ENCODE measurements around the gene GRIK4.

Gene GRIK4

GRCh38 chr11:120717623-120718022 is 206.1 kb downstream of the GRIK4 start:
- no peak for DNase-seq

DNA sequence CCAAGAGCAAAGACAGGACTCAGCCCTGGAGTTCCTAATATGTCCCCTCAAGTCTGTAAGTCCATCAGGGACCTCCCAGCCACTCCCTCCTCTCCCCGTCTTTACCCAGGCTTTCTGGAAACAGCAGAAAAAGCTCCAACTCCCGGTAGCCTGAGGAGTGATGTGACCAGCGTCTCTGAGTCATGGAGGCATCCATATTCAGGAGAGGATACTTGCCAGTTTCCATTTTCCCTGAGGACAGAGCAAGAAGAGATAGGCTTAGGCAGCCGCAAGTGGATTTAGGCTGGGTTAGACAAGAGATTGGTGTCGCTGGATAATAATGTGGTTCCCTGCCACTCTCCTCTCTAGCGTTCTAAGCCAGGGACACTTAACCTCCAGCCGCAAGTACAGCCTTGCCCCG is 206.6 kb downstream of the GRIK4 start:
- no peak for DNase-seq

- no peak for DNase-seq
Observed at GRCh38 chr11:120719348-120719747, 207.8 kb downstream of the GRIK4 start.

DNA sequence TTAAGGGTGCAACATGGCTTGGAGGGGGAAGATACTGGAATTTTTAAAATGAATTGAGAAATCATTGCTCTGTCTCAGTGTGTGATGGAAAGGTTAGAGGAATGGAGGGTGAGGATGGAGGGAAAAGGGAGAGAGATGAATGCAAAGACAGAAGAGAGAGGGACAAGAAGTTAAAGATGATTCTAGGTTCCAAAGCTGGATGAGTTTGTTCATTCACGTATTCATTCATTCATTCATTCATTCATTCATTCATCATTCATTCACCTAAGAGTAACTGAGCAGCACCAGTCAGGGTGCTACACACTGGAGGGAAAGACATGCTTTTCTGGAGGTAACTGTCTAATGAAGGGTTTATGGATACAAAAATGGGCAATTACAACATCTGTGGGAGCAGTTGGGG is 209.2 kb downstream of the GRIK4 start:
- no peak for DNase-seq

DNA sequence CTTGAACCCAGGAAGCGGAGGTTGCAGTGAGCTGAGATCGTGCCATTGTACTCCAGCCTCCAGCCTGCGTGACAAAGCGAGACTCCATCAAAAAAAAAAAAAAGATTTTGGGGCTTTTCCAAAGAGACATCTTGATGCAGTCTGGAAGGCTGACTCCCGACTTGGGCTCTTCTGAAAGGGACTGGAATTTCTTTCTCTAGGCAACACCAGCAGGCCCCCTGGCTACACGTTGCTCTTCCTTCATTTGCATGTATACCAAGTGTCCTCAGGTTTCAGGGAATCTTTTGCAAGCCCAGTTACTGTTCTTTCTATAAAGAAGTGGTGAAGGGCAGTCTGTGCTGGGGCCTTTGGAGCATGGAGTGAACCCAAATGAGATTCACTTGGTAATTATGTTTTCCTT is 211.0 kb downstream of the GRIK4 start:
- DNase-seq: no peak

- no peak for DNase-seq
Observed at GRCh38 chr11:120723751-120724150, 212.2 kb downstream of the GRIK4 start.

GRCh38 chr11:120727752-120728151 is 216.2 kb downstream of the GRIK4 start:
- no peak for DNase-seq

GRCh38 chr11:120735035-120735434 is 223.5 kb downstream of the GRIK4 start:
- no peak for DNase-seq

DNA sequence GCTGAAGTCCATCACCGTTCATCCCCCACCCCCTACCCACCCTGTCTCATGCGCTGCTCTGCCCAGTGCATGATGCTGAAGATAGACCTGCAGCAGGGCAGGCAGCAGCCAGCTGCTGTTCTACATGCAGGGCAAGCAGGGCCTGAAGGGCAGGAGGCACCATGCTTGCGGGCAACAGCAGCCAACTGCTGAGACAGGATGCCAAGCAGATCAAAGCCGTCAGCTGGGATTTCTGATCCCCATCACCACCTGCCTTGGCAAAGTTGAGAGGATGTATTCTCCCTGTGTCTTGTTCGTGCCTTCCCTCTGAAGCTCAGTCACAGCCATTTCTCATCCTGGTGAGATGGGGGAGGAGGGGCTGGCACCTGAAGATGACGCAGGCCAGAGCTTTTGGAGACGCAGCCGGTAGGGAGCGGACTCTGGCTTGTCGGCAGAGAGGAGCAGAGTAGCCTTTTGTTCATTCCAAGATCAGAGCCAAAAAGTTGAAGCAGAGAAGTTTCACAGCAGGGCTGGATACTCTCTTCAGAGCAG is 227.0 kb downstream of the GRIK4 start:
- no peak for DNase-seq

- no peak for DNase-seq
Observed at GRCh38 chr11:120739780-120740179, 228.2 kb downstream of the GRIK4 start.

- no peak for DNase-seq
Observed at GRCh38 chr11:120740380-120740779, 228.8 kb downstream of the GRIK4 start.

DNA sequence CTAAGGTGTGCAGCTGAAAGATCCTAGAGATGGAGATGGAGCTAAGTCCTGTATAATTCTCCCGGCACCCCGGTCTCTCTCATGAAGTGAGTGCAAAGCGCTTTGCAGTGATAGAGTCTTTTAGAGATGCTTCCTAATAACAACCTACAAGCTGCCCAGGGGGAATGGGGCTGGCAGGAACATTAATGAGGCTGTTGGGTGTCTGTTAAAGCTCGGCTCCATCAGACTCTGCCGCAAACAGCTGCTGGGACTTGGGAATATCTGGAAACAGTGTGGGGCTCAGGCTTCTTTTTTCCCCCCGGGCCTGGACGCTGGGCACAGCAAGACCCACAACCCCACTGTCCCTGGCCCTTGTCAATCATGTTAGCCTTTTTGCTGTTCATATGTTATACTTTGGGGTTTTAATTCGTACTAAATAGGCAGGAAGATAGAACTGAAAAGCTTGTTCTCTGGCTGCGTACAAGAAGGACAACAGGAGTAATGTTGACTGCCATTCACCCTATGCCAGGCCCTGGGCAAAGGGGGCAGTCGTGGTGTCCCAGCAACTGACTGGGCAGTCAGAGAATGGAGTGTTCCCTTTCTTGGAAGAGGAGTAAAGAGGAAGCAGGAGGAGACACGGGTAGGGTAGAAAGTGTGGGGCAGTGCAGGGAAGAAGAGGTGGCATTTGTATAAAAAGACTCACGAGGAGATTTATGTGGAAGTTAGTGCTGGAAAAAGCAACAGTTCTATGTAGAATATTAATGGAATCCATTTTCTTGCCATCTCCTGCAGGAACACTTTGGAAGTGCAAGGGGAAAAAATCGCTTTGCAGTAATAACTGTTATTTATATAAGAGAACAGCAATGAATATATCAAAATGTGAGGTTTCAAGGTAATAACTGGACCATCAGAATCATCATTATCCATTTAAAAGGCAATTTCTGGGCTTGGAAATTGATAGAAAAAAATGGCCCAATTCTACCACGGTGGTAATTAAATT is 232.8 kb downstream of the GRIK4 start:
- no peak for DNase-seq

DNA sequence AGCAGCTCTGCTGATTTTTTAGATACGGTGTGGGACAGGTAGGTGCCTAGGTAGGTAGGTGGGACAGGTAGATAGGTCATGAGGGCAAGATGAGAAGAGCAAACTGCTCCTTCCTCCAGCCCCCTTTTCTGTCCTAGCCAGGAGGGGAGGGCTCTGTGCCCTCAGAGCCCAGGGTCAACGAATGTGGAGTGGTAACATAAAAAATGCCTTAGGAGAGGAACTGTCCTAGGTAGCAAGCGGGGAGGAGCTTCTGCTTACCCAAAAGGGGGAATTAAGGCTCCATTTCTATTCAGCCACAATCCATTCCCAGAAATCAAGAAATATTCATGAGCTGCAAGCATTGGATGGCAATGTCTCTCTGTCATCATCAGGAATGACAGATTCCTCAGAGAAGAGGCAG is 234.8 kb downstream of the GRIK4 start:
- DNase-seq: no peak

DNA sequence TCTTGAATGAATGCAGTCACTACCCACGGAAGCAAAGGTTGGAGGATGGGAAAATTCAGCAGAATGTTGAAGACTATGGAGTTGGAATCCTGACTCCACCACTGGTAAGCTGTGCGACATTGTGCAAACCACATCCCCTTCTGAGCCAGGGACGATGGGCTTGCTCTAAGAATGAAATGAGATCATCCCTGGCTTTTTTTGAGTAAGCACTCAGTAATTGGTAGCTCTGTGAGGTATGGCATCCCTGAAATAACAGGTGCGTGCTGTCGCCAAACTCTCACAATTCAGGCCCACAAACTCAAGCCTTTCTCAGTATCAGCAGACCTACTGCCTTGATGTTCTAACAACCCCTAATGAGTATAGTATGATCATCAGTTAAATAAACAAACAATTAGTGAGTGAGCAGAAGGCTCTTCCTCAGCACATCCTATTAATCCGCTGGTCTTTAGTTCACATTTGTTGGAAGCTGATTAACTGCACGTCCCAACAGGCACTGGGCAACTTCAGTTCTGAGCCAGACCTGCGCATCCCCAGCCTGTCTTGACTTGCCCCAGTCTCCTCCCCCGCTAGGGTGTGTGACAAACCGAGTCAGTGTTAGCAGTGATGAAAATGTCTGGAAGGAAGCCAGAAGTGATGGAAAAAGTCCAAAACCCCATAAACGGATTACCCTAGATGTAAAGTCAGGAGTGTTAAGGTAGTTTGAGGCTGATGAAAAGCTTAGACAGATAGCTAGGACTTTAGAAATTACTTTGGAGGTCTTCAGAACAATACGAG is 235.5 kb downstream of the GRIK4 start:
- no peak for DNase-seq

DNA sequence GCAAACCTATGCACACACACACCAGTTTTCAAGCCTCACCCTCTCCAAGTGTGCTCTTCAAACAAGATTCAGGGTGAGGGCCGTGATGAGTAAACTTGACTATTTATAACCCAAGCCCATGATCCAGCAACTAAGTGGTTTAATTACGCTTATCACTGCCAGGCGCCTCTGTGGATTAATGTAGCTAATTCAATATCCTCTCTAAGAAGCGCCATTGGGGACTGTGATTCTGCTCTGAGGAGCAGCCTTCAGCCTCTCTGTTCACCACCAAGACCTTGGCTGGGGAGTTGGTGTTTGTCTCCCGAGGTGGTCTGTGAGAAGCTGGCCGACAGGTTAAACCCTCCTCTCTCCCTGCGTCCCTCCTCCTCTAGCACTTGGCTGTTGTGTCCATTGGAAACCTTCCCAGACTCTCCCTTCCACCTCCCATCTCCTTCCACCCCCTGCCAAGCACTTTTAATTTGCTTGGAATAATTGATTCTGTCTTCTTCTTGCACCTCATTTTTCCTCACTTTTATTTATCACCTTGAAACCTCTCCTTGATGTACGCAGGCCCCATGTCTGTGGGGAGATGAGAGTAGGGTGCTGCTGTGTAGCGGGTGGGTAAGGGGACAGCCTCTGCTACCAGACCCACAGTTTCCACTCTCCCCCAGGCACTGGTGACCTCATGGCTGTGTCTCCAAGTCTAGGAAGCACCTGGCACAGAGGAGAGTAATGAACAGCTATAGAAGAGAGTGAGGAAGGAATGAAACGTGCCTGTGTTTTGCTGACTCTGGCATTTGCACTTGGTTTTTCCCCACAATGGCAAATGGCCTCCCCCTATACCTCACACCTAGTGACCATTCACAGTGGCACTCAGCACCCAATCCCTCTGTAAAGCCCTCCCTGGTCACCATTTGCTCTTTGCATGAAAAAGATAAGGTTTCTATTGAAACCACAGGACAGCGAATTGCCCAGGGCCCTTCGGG is 236.6 kb downstream of the GRIK4 start:
- no peak for DNase-seq

DNA sequence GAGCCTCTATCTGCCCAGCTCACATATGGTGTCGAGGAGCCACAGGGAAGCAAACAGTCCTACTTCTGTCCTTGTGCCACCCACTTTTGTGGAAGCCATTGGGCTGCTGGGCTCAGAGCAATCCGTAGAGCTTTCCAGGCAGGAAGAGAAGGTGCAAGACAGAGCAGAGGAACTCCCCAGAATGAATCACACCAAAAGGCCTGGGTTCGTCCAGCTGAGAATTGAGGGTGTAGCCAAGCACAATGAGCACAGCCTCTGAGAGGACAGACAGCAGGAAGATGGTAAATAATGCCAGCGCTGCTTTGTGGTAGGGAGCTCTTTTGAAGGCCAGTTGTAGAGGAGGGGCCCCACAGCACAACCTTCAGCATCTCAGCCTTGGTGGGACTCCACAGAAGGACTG is 237.8 kb downstream of the GRIK4 start:
- DNase-seq: no peak

GRCh38 chr11:120750647-120751549 is 239.3 kb downstream of the GRIK4 start:
- no peak for DNase-seq

DNA sequence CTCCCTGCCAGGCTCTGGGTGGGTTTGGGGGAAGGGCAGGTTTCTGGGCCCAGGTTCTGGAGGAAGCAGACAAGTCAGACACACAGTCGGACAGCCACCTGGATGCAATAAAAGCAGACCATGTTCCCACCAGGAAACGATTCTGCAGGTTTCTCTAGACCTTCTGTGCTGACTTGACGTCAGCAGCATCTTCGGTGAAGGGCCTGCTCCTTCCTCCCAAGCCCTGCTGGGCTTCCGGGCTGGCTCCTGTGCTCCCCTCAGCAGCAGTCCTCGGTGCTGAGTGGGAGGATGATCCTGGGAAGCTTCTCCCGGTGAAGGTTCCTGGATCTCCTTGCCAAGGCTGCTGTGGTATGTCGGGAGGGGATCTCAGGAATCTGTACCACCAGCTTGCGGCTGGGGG is 240.0 kb downstream of the GRIK4 start:
- DNase-seq: no peak

DNA sequence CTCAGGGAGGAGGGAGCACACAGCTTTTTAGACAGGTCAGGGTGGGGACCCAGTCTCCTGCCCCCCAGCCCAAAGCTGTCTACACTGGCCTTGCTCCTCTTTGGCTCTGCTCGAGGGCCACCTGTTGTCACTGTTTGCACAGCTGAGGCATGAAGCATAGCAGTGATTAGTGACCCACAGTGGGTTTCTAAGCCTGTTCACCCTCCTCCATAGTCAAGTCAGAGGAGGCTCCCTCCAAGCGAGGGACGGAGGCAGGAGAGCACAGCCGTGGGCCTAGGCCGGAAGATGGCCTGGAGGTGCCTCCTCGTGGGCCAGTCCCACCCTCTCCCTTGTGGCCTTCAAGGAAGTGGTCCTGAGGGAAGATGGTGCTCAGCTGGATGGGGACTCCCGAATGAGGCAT is 241.1 kb downstream of the GRIK4 start:
- no peak for DNase-seq

GRCh38 chr11:120756931-120757330 is 245.4 kb downstream of the GRIK4 start:
- DNase-seq: no peak

DNA sequence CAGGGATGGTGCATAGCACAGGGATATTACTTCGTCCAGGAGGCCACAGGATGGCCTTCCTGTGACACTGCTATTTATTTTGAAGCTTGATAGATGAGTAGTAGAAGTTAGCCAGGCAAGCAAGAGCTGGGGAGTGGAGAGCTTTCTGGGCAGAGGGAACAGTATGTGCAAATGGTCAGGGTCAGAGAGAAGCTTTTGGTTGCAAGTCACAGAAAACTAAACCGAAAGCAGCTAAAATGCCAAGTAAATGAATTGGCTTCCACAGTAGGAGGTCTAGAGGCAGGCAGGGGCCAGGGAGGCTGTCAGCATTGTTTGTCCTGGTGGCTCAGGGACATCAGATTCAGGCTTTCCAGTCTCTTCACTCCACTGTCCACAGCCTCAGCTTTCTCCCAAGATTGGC is 247.5 kb downstream of the GRIK4 start:
- DNase-seq: no peak

Data from activated naive CD4-positive, alpha-beta T cell treated with Interleukin-2 at 50 U/mL for 16 hours (primary cell).